A549 (cell line): ENCODE data around the gene TGFBR1. TPM values are rescaled to one million over a fixed set of nuclear protein-coding genes. Genes with fewer than 3 reads are reported as not detected.

Experiments
- ATAC-seq, 2 experiments: fragments of 200-7000 bp in 1 of 2; fragments of >200 bp in 1 of 2; cut with Nextera tagmentation in 1 of 2; cut with Tn5 transposase in 1 of 2; 3 replicates each; pipeline versions ENCODE4 v1.8.0 to v1.9.1; 2018 to 2020; ENCODE audit warnings: mild to moderate bottlenecking in 1 of 2, moderate library complexity in 1 of 2
- CTCF ChIA-PET: fragments of 300-600 bp; sonication (Branson Sonifier 250); formaldehyde crosslinking; extraction: SDS; loops from one replicate; lab custom pipeline; 2021; ENCODE audit warnings: antibody characterized with exemption, inconsistent platforms; lab: Yijun Ruan, JAX
- POLR2A ChIA-PET: fragments of 350-600 bp; formaldehyde crosslinking; extraction: SDS; loops from one replicate; lab custom pipeline; 2021; ENCODE audit warnings: antibody characterized with exemption, inconsistent platforms; lab: Yijun Ruan, JAX
- DNase-seq, 2 experiments: peaks; one replicate each; pipeline versions ENCODE4 v3.0.0 to v3.0.0-alpha.2; 2011 to 2016; ENCODE audit warnings: low read depth in 1 of 2, low spot score in 1 of 2
- FAIRE-seq: peaks from 2 replicates; lab custom pipeline; 2011; peaks lifted over from hg19 to GRCh38; lab: Jason Lieb, UNC
- H3K27ac ChIP-seq, 2 experiments: fragments of >200 bp; sonication (Bioruptor Twin); formaldehyde crosslinking; 3 replicates each; pipeline ENCODE4 v1.5.1; 2016 to 2017
- H3K4me1 ChIP-seq: fragments of >200 bp; sonication (Bioruptor Twin); formaldehyde crosslinking; 3 replicates; pipeline ENCODE4 v1.6.1; 2016
- H3K4me2 ChIP-seq: fragments of >200 bp; sonication (Bioruptor Twin); formaldehyde crosslinking; 3 replicates; pipeline ENCODE4 v1.6.1; 2016
- H3K4me3 ChIP-seq: fragments of >200 bp; sonication (Bioruptor Twin); formaldehyde crosslinking; 3 replicates; pipeline ENCODE4 v1.5.1; 2016
- H3K9me3 ChIP-seq: fragments of >200 bp; sonication (Bioruptor Twin); formaldehyde crosslinking; 3 replicates; pipeline ENCODE4 v1.6.1; 2016
- BHLHE40 ChIP-seq: IDR thresholded peaks from 2 replicates; pipeline ENCODE4 v1.6.1; 2012; ENCODE audit warnings: low read depth, low read length, inconsistent platforms
- CBX8 ChIP-seq: fragments of 200-600 bp; sonication (generic); IDR thresholded peaks from 2 replicates; pipeline ENCODE4 v1.6.1; 2016
- EHMT2 ChIP-seq: fragments of 200-600 bp; sonication (generic); IDR thresholded peaks from 2 replicates; pipeline ENCODE4 v1.6.1; 2016; ENCODE audit warnings: antibody characterized with exemption, low read depth, mild to moderate bottlenecking, moderate library complexity
- FOSL2 ChIP-seq, 2 experiments: fragments of 450-650 bp in 1 of 2; fragments of >200 bp in 1 of 2; sonication (Bioruptor Twin) in 1 of 2; formaldehyde crosslinking; IDR thresholded peaks; 2 replicates each; pipeline versions ENCODE4 v1.5.0 to v1.6.1; 2016 to 2020; ENCODE audit warnings: mild to moderate bottlenecking in 1 of 2, moderate library complexity in 1 of 2
- FOXS1 ChIP-seq: fragments of 250-450 bp; sonication (Bioruptor Pico); IDR thresholded peaks from 2 replicates; pipeline ENCODE4 v1.5.0; 2020; ENCODE audit warnings: mild to moderate bottlenecking, moderate library complexity
- HDAC2 ChIP-seq: fragments of 200-600 bp; sonication (generic); IDR thresholded peaks from 2 replicates; pipeline ENCODE4 v1.6.1; 2016
- HOXA7 ChIP-seq: fragments of 250-450 bp; sonication (Bioruptor Pico); IDR thresholded peaks from 2 replicates; pipeline ENCODE4 v1.5.0; 2020; ENCODE audit warnings: mild to moderate bottlenecking, moderate library complexity
- HOXB13 ChIP-seq: fragments of 250-450 bp; sonication (Bioruptor Pico); IDR thresholded peaks from 2 replicates; pipeline ENCODE4 v1.5.0; 2020; ENCODE audit warnings: low read depth, mild to moderate bottlenecking, moderate library complexity
- HOXB5 ChIP-seq: fragments of 250-450 bp; sonication (Bioruptor Pico); IDR thresholded peaks from 2 replicates; pipeline ENCODE4 v1.5.0; 2020; ENCODE audit warnings: mild to moderate bottlenecking, moderate library complexity
- MAZ ChIP-seq: fragments of 150-350 bp; IDR thresholded peaks from 2 replicates; pipeline ENCODE4 v1.6.1; 2014; ENCODE audit warnings: antibody characterized with exemption, low read depth, low read length, borderline replicate concordance
- MYC ChIP-seq: IDR thresholded peaks from 2 replicates; pipeline ENCODE4 v1.6.1; 2012; ENCODE audit warnings: mild to moderate bottlenecking, inconsistent platforms, low read length, improper control_type of control experiment, borderline replicate concordance
- NFE2L2 ChIP-seq: fragments of 150-350 bp; conservative IDR thresholded peaks from 2 replicates; pipeline ENCODE4 v1.6.1; 2014; ENCODE audit warnings: low read length
- NR3C1 ChIP-seq: fragments of >200 bp; sonication (Bioruptor Twin); formaldehyde crosslinking; IDR thresholded peaks from 3 replicates; pipeline ENCODE4 v1.6.1; 2017
- POLR2AphosphoS2 ChIP-seq: conservative IDR thresholded peaks from 2 replicates; pipeline ENCODE4 v1.6.1; 2012; ENCODE audit warnings: low read length, improper control_type of control experiment, inconsistent platforms
- RAD21 ChIP-seq, 2 experiments: fragments of >200 bp in 1 of 2; sonication (Bioruptor Twin) in 1 of 2; formaldehyde crosslinking in 1 of 2; IDR thresholded peaks in 1 of 2; conservative IDR thresholded peaks in 1 of 2; 2 replicates in 1 of 2; 3 replicates in 1 of 2; pipeline ENCODE4 v1.6.1; 2012 to 2018; ENCODE audit warnings: inconsistent platforms in 1 of 2
- RARB ChIP-seq: fragments of 250-450 bp; sonication (Bioruptor Pico); IDR thresholded peaks from 2 replicates; pipeline ENCODE4 v1.8.0; 2021; ENCODE audit warnings: mild to moderate bottlenecking, moderate library complexity
- RCOR1 ChIP-seq: fragments of 150-350 bp; IDR thresholded peaks from 2 replicates; pipeline ENCODE4 v1.6.1; 2014; ENCODE audit warnings: antibody characterized with exemption, low read length, low read depth
- RFX5 ChIP-seq: fragments of 450-650 bp; IDR thresholded peaks from 2 replicates; pipeline ENCODE4 v1.7.1; 2014; ENCODE audit warnings: antibody characterized with exemption, mild to moderate bottlenecking, moderate library complexity
- SMC3 ChIP-seq: fragments of >200 bp; sonication (Bioruptor Twin); formaldehyde crosslinking; IDR thresholded peaks from 3 replicates; pipeline ENCODE4 v1.6.1; 2018; ENCODE audit warnings: inconsistent platforms
- TFCP2L1 ChIP-seq: fragments of 250-450 bp; sonication (Bioruptor Pico); IDR thresholded peaks from 2 replicates; pipeline ENCODE4 v1.5.0; 2021; ENCODE audit warnings: mild to moderate bottlenecking
- ZFP36 ChIP-seq: fragments of 450-650 bp; IDR thresholded peaks from 2 replicates; pipeline ENCODE4 v1.6.1; 2014; ENCODE audit warnings: borderline replicate concordance; ENCODE audit not compliant: partially characterized antibody
- WGBS: methylation state at CpG from one replicate; pipeline ENCODE4 v1.1.6; 2017; ENCODE audit errors: missing lambda C conversion rate; 5-methylcytosine and 5-hydroxymethylcytosine counted together
- polyA plus RNA-seq, 4 experiments: library from polyadenylated mRNA; depleted of rRNA in 3 of 4; stranded (reverse); fragments of >200 nt; fragmentation: RNase III in 1 of 4; extraction: RNeasy Plus Mini Kit Qiagen cat#74134 plus additional on column Dnase treatment in 1 of 4; gene quantifications; 2 replicates in 3 of 4; 3 replicates in 1 of 4; pipeline ENCODE4 v1.2.3, GENCODE V29; 2011 to 2017
- TF ChIP-seq, protein P1 (sequence below): IDR thresholded peaks from 2 replicates; pipeline ENCODE4 v1.6.1; 2012; ENCODE audit warnings: low read depth, borderline replicate concordance
- TF ChIP-seq, protein P2 (sequence below): fragments of 250-450 bp; sonication (Bioruptor Pico); IDR thresholded peaks from 2 replicates; pipeline ENCODE4 v1.5.0; 2020; ENCODE audit warnings: low read depth, mild to moderate bottlenecking, moderate library complexity
- TF ChIP-seq, protein P3 (sequence below): IDR thresholded peaks from 2 replicates; pipeline ENCODE4 v1.6.1; 2012
- TF ChIP-seq, protein P4 (sequence below): fragments of >200 bp; sonication (Bioruptor Twin); formaldehyde crosslinking; IDR thresholded peaks from 3 replicates; pipeline ENCODE4 v1.5.1; 2016

Gene TGFBR1
- polyA plus RNA-seq, 2 of the 4 experiments (the other 2 are of a cell fraction), result 25.8 to 45.5 TPM

DNA sequence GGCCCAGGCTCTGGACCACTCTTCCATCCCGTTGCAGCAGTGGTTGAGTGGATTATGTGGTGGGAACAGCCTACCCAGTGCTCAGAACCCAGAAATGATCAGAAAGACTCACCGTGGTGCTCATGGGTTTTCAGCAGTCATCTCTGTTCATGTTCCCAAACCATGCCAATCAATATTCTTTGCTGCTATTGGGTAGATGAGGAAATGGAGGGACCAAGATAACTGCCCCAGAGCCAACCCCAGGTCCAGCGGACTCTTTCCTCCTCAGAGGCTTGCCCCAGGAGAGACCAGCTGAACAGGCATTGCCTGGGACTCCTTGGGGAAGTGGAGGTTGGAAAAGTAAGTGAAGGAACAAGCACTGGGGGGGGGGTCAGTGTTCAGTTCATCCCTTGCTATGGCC lies 78.7 kb downstream of the TGFBR1 start:
- 49% methylated on average over 3 of the region's 3 CpGs for WGBS
- Histone ChIP-seq H3K4me1 (no peaks in the 10 kb centered on the region), H3K9me3 (no peaks in the 10 kb centered on the region), H3K27ac (no peak overlapping the region), H3K4me2 (no peak overlapping the region), H3K4me3 (no peak overlapping the region)
- CTCF ChIA-PET, result interaction anchor here (0.9 to 5.7 kb wide), 11 partner anchors 10 to 1417 kb away, joined by 3 to 66 read pairs (median 6); no protein-coding TSS in a partner anchor
- ATAC-seq, result no peak
- TF ChIP-seq MYC (no peak), RFX5 (no peak), NR3C1 (no peak), HDAC2 (no peak), CBX8 (no peak), RARB (CRISPR knock-in tag) (no peak), NFE2L2 (no peak), HOXB13 (CRISPR knock-in tag) (no peak), HOXA7 (CRISPR knock-in tag) (no peak), FOXS1 (no peak), TFCP2L1 (no peak), BHLHE40 (no peak), MAZ (no peak), POLR2AphosphoS2 (no peak)
- TF ChIP-seq, protein P1, sequence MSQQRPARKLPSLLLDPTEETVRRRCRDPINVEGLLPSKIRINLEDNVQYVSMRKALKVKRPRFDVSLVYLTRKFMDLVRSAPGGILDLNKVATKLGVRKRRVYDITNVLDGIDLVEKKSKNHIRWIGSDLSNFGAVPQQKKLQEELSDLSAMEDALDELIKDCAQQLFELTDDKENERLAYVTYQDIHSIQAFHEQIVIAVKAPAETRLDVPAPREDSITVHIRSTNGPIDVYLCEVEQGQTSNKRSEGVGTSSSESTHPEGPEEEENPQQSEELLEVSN, result no peak
- TF ChIP-seq, protein P2, sequence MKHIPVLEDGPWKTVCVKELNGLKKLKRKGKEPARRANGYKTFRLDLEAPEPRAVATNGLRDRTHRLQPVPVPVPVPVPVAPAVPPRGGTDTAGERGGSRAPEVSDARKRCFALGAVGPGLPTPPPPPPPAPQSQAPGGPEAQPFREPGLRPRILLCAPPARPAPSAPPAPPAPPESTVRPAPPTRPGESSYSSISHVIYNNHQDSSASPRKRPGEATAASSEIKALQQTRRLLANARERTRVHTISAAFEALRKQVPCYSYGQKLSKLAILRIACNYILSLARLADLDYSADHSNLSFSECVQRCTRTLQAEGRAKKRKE (CRISPR knock-in tag), result no peak
- no peak for FAIRE-seq
- POLR2A ChIA-PET, result no interaction called here
- DNase-seq, result no peak

DNA sequence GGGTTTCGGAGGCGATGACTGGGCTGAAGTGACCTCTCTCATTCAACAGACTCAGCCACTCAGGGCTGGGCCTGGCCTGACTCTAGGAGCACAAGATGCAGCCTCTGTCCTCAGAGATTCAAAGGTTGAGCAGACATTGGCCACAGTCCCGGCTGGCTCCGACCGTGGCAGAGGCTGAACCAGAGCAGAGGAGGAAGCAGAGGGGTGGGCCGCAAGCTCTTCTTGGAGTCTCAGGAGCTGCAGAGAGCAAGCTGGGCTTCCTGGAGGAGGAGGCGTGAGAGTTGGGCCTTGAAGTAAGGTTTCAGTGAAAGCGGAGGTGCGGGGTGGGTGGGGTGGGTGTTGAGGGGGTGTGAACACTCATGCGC lies 79.2 kb downstream of the TGFBR1 start:
- no peak for FAIRE-seq
- H3K4me3 ChIP-seq, result no peak overlapping the region
- ATAC-seq, result no peak
- TF ChIP-seq, protein P3, sequence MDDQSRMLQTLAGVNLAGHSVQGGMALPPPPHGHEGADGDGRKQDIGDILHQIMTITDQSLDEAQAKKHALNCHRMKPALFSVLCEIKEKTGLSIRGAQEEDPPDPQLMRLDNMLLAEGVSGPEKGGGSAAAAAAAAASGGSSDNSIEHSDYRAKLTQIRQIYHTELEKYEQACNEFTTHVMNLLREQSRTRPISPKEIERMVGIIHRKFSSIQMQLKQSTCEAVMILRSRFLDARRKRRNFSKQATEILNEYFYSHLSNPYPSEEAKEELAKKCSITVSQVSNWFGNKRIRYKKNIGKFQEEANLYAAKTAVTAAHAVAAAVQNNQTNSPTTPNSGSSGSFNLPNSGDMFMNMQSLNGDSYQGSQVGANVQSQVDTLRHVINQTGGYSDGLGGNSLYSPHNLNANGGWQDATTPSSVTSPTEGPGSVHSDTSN, result no peak
- TF ChIP-seq ZFP36, result peak; percentile 28
- TF ChIP-seq, all 56 proteins: peak for 1
- 43% methylated on average over 8 of the region's 10 CpGs for WGBS
- POLR2A ChIA-PET, result no interaction called here
- Histone ChIP-seq H3K9me3 (no peaks in the 10 kb centered on the region), H3K4me2 (no peak overlapping the region), H3K27ac (no peak overlapping the region), H3K4me1 (no peaks in the 10 kb centered on the region)
- DNase-seq, result no peak
- CTCF ChIA-PET, result interaction anchor here (0.6 to 5.7 kb wide), 41 partner anchors 10 to 1418 kb away, joined by 3 to 66 read pairs (median 4); no protein-coding TSS in a partner anchor

DNA sequence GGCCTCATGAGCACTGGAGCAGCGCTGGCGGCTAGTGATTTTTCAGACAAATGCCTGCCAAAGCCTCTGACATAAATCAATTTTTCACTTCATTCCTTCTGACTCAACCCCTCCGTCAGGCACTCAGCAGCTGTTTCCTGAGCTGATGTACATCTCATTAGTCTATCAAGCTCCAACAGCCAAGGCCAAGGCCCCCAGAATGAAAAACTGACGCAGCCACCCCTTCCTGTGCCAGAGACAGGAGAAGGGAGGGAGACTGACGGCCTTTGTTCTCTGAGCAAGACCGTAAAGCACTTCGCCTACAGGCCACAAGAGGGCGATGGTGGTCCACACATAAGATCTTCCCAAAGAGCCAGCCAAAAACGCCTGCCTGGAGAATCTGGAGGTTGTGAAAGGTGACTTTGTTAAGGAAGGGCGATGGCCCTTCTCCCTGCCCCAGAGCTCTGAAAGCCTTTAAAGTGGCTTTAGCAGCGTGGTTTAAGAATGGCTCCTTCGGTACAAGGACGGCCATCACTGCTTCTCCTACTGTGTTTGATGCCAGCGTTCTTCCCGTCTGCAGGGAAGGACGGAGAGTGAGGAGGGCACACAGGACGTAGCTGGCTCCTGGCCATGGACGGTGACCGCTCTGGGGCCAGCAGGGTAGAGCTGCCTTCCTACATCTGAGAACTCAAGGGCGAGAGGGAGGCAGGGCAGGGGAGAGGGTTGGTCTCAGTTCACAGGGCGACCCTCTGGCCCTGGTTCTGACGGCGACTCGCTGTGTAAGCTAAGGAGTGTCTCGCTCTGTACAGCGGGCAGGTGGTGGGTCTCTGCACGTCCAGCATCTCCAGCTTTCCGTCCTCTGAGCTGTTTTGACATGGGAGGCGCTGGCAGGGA lies 79.8 kb downstream of the TGFBR1 start:
- Histone ChIP-seq H3K4me1 (no peaks in the 10 kb centered on the region), H3K4me3 (peak overlapping the region; percentile 34; the same call in 2 of the 3 replicates), H3K27ac (peak overlapping the region in 1 of 2 experiments; percentile 35; a peak in 1 of 6 replicates), H3K4me2 (peak overlapping the region; percentile 77), H3K9me3 (no peaks in the 10 kb centered on the region)
- WGBS, result 30% methylated on average over 25 of the region's 29 CpGs
- DNase-seq (peak; percentile 78 to 84), ATAC-seq (peak; percentile 84 to 96), FAIRE-seq (no peak)
- ChIA-PET POLR2A (interaction anchor here (1.3 kb wide), 1 partner anchor 37 kb away, joined by 6 read pairs; the partner anchor contains the start of genes ALG2 and SEC61B), CTCF (interaction anchor here (0.5 to 5.7 kb wide), 61 partner anchors 11 to 1417 kb away, joined by 3 to 66 read pairs (median 4); no protein-coding TSS in a partner anchor)
- TF ChIP-seq RAD21 (conservative IDR thresholded peaks at IDR 0.05 in 1 of 2, IDR thresholded peaks at IDR 0.05 in 1 of 2) (peak; percentile 90 to 93), HOXB5 (CRISPR knock-in tag) (no peak), FOSL2 (IDR thresholded peaks at IDR 0.05) (no peak), FOSL2 (CRISPR knock-in tag; IDR thresholded peaks at IDR 0.05) (no peak), RCOR1 (no peak), ZFP36 (no peak), EHMT2 (no peak), SMC3 (peak; percentile 73)
- TF ChIP-seq, protein P4, sequence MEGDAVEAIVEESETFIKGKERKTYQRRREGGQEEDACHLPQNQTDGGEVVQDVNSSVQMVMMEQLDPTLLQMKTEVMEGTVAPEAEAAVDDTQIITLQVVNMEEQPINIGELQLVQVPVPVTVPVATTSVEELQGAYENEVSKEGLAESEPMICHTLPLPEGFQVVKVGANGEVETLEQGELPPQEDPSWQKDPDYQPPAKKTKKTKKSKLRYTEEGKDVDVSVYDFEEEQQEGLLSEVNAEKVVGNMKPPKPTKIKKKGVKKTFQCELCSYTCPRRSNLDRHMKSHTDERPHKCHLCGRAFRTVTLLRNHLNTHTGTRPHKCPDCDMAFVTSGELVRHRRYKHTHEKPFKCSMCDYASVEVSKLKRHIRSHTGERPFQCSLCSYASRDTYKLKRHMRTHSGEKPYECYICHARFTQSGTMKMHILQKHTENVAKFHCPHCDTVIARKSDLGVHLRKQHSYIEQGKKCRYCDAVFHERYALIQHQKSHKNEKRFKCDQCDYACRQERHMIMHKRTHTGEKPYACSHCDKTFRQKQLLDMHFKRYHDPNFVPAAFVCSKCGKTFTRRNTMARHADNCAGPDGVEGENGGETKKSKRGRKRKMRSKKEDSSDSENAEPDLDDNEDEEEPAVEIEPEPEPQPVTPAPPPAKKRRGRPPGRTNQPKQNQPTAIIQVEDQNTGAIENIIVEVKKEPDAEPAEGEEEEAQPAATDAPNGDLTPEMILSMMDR, result peak; percentile 89
